ENCODE measurements around the gene CBY2.

The CBY2 gene

GRCh38 chr13:45681113-45681512, 21.0 kb upstream of the CBY2 start:
- Histone ChIP-seq H3K4me1 (ENCODE audit: insufficient read depth, low read length, poor library complexity, severe bottlenecking) (peaks cover 6% of the 10 kb centered on the region), H3K9me2 (replicated peaks; ENCODE audit: low read depth, low read length) (no peaks in the 10 kb centered on the region), H3K4me2 (ENCODE audit: low read depth, low read length, poor library complexity, severe bottlenecking) (no peak overlapping the region), H3K9me3 (ENCODE audit: insufficient read depth, low read depth, low read length) (no peaks in the 10 kb centered on the region), H3K36me3 (ENCODE audit: insufficient read depth, low read length) (no peaks in the 10 kb centered on the region), H3K79me2 (ENCODE audit: insufficient read depth, low read length) (no peaks in the 10 kb centered on the region), H3K9ac (ENCODE audit: low read depth, low read length, poor library complexity, severe bottlenecking) (no peak overlapping the region), H3K27me3 (ENCODE audit: insufficient read depth, low read length, poor library complexity, severe bottlenecking) (no peaks in the 10 kb centered on the region), H2AFZ (ENCODE audit: low read length) (no peak overlapping the region), H3K4me3 (ENCODE audit: low read length, poor library complexity, severe bottlenecking) (no peak overlapping the region), H4K20me1 (ENCODE audit: insufficient read depth, low read length, poor library complexity, severe bottlenecking) (no peaks in the 10 kb centered on the region), H3F3A (ENCODE audit: low read depth) (no peaks in the 10 kb centered on the region)
- TF ChIP-seq EZH2phosphoT487 (IDR thresholded peaks at IDR 0.05; ENCODE audit: borderline replicate concordance) = no peak
- TF ChIP-seq CTCF (conservative IDR thresholded peaks at IDR 0.05; ENCODE audit: low read length) = no peak

DNA sequence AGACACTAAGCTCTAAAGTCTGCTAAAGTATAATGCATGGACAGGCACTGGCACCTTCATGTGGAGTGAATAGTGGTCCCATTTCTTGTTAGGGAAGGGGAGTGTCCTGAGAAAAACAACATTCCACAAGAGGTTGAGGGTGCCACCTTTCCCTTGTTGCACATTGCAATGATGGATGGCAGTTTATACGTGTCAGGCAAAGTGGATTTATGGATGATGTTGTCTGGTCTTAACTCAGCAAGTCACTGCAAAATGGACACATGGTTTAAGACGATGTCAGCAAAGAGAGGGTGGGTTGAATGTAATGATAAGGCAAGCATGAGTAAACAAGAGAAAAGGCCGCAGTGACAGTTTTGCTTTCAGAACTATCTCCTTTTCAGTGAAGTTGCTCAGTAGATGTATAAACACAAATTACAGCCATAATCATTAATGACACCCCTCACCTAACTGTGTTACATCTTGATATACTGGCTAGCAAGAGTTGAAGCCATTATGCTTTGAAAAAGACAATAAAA, 19.6 kb upstream of the CBY2 start:
- Histone ChIP-seq H3K36me3 (ENCODE audit: insufficient read depth, low read length) (no peaks in the 10 kb centered on the region), H3K9ac (ENCODE audit: low read depth, low read length, poor library complexity, severe bottlenecking) (no peak overlapping the region), H3K79me2 (ENCODE audit: insufficient read depth, low read length) (no peaks in the 10 kb centered on the region), H2AFZ (ENCODE audit: low read length) (no peak overlapping the region), H3F3A (ENCODE audit: low read depth) (no peaks in the 10 kb centered on the region), H3K9me2 (replicated peaks; ENCODE audit: low read depth, low read length) (no peaks in the 10 kb centered on the region), H4K20me1 (ENCODE audit: insufficient read depth, low read length, poor library complexity, severe bottlenecking) (no peaks in the 10 kb centered on the region), H3K4me2 (ENCODE audit: low read depth, low read length, poor library complexity, severe bottlenecking) (no peak overlapping the region), H3K27me3 (ENCODE audit: insufficient read depth, low read length, poor library complexity, severe bottlenecking) (no peaks in the 10 kb centered on the region), H3K4me1 (ENCODE audit: insufficient read depth, low read length, poor library complexity, severe bottlenecking) (peaks cover 6% of the 10 kb centered on the region), H3K9me3 (ENCODE audit: insufficient read depth, low read depth, low read length) (no peaks in the 10 kb centered on the region), H3K4me3 (ENCODE audit: low read length, poor library complexity, severe bottlenecking) (no peak overlapping the region)
- TF ChIP-seq CTCF (conservative IDR thresholded peaks at IDR 0.05; ENCODE audit: low read length) = no peak
- TF ChIP-seq EZH2phosphoT487 (IDR thresholded peaks at IDR 0.05; ENCODE audit: borderline replicate concordance) = no peak

DNA sequence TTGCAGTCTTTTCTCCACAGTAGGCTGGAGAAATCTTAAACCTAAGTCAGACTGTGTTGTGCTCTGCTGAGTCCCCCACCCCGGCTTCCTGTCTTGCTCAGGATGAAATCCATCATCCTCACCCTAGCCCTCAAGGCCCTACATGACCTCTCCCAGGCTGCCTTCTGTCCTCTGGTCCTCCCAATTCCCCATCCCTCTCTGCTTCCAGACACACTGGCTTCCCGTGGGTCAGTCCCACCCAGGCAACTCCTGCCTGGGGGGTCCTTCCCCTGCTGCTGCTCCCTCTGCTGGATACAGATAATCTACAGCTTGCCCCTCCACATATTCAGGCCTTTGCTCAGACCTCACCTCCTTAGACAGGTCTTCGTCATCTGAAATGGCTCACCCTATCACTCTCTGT, 18.4 kb upstream of the CBY2 start:
- Histone ChIP-seq H3F3A (ENCODE audit: low read depth) (no peaks in the 10 kb centered on the region), H2AFZ (ENCODE audit: low read length) (0 out of 2 replicates have a peak overlapping the region, but pooled peaks have one; percentile 34), H3K79me2 (ENCODE audit: insufficient read depth, low read length) (no peaks in the 10 kb centered on the region), H3K9ac (ENCODE audit: low read depth, low read length, poor library complexity, severe bottlenecking) (no peak overlapping the region), H3K4me3 (ENCODE audit: low read length, poor library complexity, severe bottlenecking) (no peak overlapping the region), H3K9me2 (replicated peaks; ENCODE audit: low read depth, low read length) (no peaks in the 10 kb centered on the region), H3K4me2 (ENCODE audit: low read depth, low read length, poor library complexity, severe bottlenecking) (no peak overlapping the region), H3K36me3 (ENCODE audit: insufficient read depth, low read length) (no peaks in the 10 kb centered on the region), H4K20me1 (ENCODE audit: insufficient read depth, low read length, poor library complexity, severe bottlenecking) (no peaks in the 10 kb centered on the region), H3K4me1 (ENCODE audit: insufficient read depth, low read length, poor library complexity, severe bottlenecking) (no peaks in the 10 kb centered on the region), H3K27me3 (ENCODE audit: insufficient read depth, low read length, poor library complexity, severe bottlenecking) (no peaks in the 10 kb centered on the region), H3K9me3 (ENCODE audit: insufficient read depth, low read depth, low read length) (no peaks in the 10 kb centered on the region)
- TF ChIP-seq CTCF (conservative IDR thresholded peaks at IDR 0.05; ENCODE audit: low read length) (peak; percentile 67), EZH2phosphoT487 (IDR thresholded peaks at IDR 0.05; ENCODE audit: borderline replicate concordance) (no peak)

Data from Loucy (cell line).